Transverse colon (tissue), 4 donors: ENCODE data around the gene POLE. TPM values are rescaled to one million over a fixed set of nuclear protein-coding genes. Genes with fewer than 3 reads are reported as not detected.

ENCODE experiments used
- DNase-seq: peaks from one replicate; pipeline ENCODE4 v3.0.0-alpha.2; 2019
- H3K27ac ChIP-seq, 4 donors: fragments of 200-600 bp; sonication (generic); 2 replicates each; pipeline ENCODE4 v1.5.1; 2016 to 2018; ENCODE audit warnings: inconsistent platforms in 4 of 4
- H3K27me3 ChIP-seq: fragments of 200-600 bp; sonication (generic); 2 replicates; pipeline ENCODE4 v1.5.1; 2017; ENCODE audit warnings: inconsistent platforms
- H3K36me3 ChIP-seq, 4 donors: fragments of 200-600 bp; sonication (generic); 2 replicates each; pipeline ENCODE4 v1.5.1; 2017 to 2019; ENCODE audit warnings: inconsistent platforms in 4 of 4
- H3K4me1 ChIP-seq, 4 donors: fragments of 200-600 bp; sonication (generic); 2 replicates each; pipeline ENCODE4 v1.5.1; 2017 to 2020; ENCODE audit warnings: inconsistent platforms in 4 of 4
- H3K4me3 ChIP-seq, 4 donors: fragments of 200-600 bp; sonication (generic); 1 replicate in 1 of 4; 2 replicates in 3 of 4; pipeline versions ENCODE4 v1.5.1 to v1.6.1; 2017 to 2019; ENCODE audit warnings: inconsistent platforms in 4 of 4
- H3K9me3 ChIP-seq, 2 donors: fragments of 200-600 bp; sonication (generic); 2 replicates each; pipeline ENCODE4 v1.5.1; 2017 to 2019; ENCODE audit warnings: inconsistent platforms in 2 of 2
- EP300 ChIP-seq: sonication (generic); formaldehyde crosslinking; IDR thresholded peaks from one replicate; pipeline ENCODE4 v1.6.1; 2017; ENCODE audit warnings: antibody characterized with exemption, low read depth
- POLR2A ChIP-seq: fragments of 450-650 bp; IDR thresholded peaks from one replicate; pipeline ENCODE4 v1.6.1; 2016; ENCODE audit warnings: antibody characterized with exemption, mild to moderate bottlenecking, moderate library complexity
- POLR2AphosphoS5 ChIP-seq, 3 donors: sonication (generic); formaldehyde crosslinking; IDR thresholded peaks; one replicate each; pipeline ENCODE4 v1.6.1; 2016; ENCODE audit warnings: antibody characterized with exemption in 3 of 3
- WGBS, 2 donors: methylation state at CpG; one replicate each; pipeline ENCODE4 v1.1.5; 2018; ENCODE audit warnings: low coverage in 1 of 2; 5-methylcytosine and 5-hydroxymethylcytosine counted together
- in situ Hi-C, 4 donors: fragments of 200-750 bp; cut with MboI; loops; one replicate each; pipeline versions ENCODE4 v1.15.0 to v1.15.1; 2017; ENCODE audit warnings: low sequenced_read_pairs in 3 of 4, low pct_ligation_motif_present in 1 of 4, low pct_unique_long_range_greater_than_20kb in 1 of 4
- intact Hi-C: fragments of 100-400 bp; cut with DNase I; formaldehyde crosslinking; loops from one replicate; pipeline ENCODE4 v1.15.1; 2023; ENCODE audit warnings: low total_unique reads
- total RNA-seq, 4 donors: library from RNA; depleted of rRNA; stranded (reverse); fragments of >200 nt; gene quantifications; one replicate each; pipeline ENCODE4 v1.1.0, GENCODE V29; 2016
- TF ChIP-seq, protein P1 (sequence below), 5 experiments: fragments of 200-600 bp in 3 of 5; fragments of 450-650 bp in 2 of 5; sonication (generic) in 3 of 5; IDR thresholded peaks; 1 replicate in 2 of 5; 2 replicates in 3 of 5; pipeline ENCODE4 v1.5.1; 2016 to 2017; ENCODE audit warnings: antibody characterized with exemption in 5 of 5, inconsistent platforms in 3 of 5, mild to moderate bottlenecking in 2 of 5, moderate library complexity in 1 of 5

POLE gene
- total RNA-seq, 4 donors from 2014 or later = 57.0 to 204 (median 74.1) TPM

GRCh38 chr12:132686825-132687210 lies 324 bp downstream of the POLE start:
- TF ChIP-seq, protein P1, sequence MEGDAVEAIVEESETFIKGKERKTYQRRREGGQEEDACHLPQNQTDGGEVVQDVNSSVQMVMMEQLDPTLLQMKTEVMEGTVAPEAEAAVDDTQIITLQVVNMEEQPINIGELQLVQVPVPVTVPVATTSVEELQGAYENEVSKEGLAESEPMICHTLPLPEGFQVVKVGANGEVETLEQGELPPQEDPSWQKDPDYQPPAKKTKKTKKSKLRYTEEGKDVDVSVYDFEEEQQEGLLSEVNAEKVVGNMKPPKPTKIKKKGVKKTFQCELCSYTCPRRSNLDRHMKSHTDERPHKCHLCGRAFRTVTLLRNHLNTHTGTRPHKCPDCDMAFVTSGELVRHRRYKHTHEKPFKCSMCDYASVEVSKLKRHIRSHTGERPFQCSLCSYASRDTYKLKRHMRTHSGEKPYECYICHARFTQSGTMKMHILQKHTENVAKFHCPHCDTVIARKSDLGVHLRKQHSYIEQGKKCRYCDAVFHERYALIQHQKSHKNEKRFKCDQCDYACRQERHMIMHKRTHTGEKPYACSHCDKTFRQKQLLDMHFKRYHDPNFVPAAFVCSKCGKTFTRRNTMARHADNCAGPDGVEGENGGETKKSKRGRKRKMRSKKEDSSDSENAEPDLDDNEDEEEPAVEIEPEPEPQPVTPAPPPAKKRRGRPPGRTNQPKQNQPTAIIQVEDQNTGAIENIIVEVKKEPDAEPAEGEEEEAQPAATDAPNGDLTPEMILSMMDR (IDR thresholded peaks at IDR 0.05) = no peak
- TF ChIP-seq POLR2AphosphoS5 (IDR thresholded peaks at IDR 0.05) = no peak
- no peak for TF ChIP-seq EP300
- no peak for TF ChIP-seq POLR2A
- intact Hi-C loops = no loop called here
- H3K27me3 ChIP-seq = no peaks in the 10 kb centered on the region
- H3K36me3 ChIP-seq = peaks cover 0 to 11% (median 0%) of the 10 kb centered on the region in 4 donors
- peak overlapping the region; percentile 58 to 100 (median 91) for H3K4me3 ChIP-seq
- H3K4me1 ChIP-seq = peaks cover 9 to 24% (median 19%) of the 10 kb centered on the region in 4 donors
- H3K9me3 ChIP-seq = no peaks in the 10 kb centered on the region
- DNase-seq = no peak
- H3K27ac ChIP-seq = peak overlapping the region; percentile 77 to 89 (median 84)
- in situ Hi-C loops = no loop called here
- WGBS, 2 donors = 0% methylated on average over 4 of the region's 55 CpGs; no CpG with 5 or more reads in 1 of the 2 donors

GRCh38 chr12:132685400-132685799 lies 1.7 kb downstream of the POLE start:
- intact Hi-C loops (no loop called here), in situ Hi-C loops (no loop called here)
- TF ChIP-seq, protein P1 (IDR thresholded peaks at IDR 0.05) = no peak
- no peak for TF ChIP-seq EP300
- no peak for TF ChIP-seq POLR2AphosphoS5 (IDR thresholded peaks at IDR 0.05)
- TF ChIP-seq POLR2A = no peak
- Histone ChIP-seq H3K9me3 (no peaks in the 10 kb centered on the region), H3K36me3 (no peaks in the 10 kb centered on the region), H3K27me3 (no peaks in the 10 kb centered on the region), H3K27ac (no peak overlapping the region), H3K4me3 (no peak overlapping the region), H3K4me1 (peaks cover 9 to 24% (median 19%) of the 10 kb centered on the region in 4 donors)
- WGBS, 2 donors = 92% methylated on average over 5 of the region's 5 CpGs; no CpG with 5 or more reads in 1 of the 2 donors
- no peak for DNase-seq

DNA sequence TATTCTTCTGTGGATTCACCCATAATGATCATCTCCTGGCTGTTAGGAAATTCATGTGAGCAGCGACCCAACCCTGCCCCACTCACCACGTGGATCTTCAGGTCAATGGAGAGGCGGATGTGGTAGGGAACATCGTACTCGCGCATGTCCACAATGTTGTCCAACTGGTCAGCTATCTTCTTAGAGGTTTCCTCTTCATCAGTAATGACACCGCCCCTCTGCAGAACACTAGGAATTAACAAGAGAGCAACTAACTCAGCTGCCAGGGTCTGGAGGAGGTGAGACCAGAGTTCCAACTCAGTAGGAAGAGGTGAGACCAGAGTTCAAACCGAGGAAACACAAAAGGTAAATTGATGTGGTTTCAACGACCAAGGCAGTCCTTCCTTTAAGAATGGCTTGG lies 9.7 kb downstream of the POLE start:
- no peaks in the 10 kb centered on the region for H3K27me3 ChIP-seq
- intact Hi-C loops = no loop called here
- no peaks in the 10 kb centered on the region for H3K9me3 ChIP-seq
- DNase-seq = no peak
- in situ Hi-C loops = no loop called here
- H3K4me1 ChIP-seq = peaks cover 0 to 11% (median 0%) of the 10 kb centered on the region in 4 donors
- H3K36me3 ChIP-seq = peaks cover 0 to 9% (median 1%) of the 10 kb centered on the region in 4 donors
- no peak overlapping the region for H3K27ac ChIP-seq
- 89 to 97% methylated on average over 7 to 9 of the region's 9 CpGs for whole genome bisulfite sequencing, 2 donors
- no peak overlapping the region for H3K4me3 ChIP-seq
- no peak for TF ChIP-seq EP300
- TF ChIP-seq, protein P1 (IDR thresholded peaks at IDR 0.05) = no peak
- no peak for TF ChIP-seq POLR2A

GRCh38 chr12:132675757-132676432 lies 11.2 kb downstream of the POLE start:
- TF ChIP-seq POLR2A (no peak), EP300 (no peak), POLR2AphosphoS5 (IDR thresholded peaks at IDR 0.05) (no peak)
- TF ChIP-seq, protein P1 (IDR thresholded peaks at IDR 0.05) = no peak
- Histone ChIP-seq H3K4me1 (peaks cover 0 to 11% (median 0%) of the 10 kb centered on the region in 4 donors), H3K9me3 (no peaks in the 10 kb centered on the region), H3K27ac (no peak overlapping the region), H3K4me3 (no peak overlapping the region), H3K36me3 (peaks cover 0 to 15% (median 1%) of the 10 kb centered on the region in 4 donors), H3K27me3 (no peaks in the 10 kb centered on the region)
- 78% methylated on average over 14 of the region's 14 CpGs; no CpG with 5 or more reads in 1 of the 2 donors for WGBS, 2 donors
- peak; percentile 70 for DNase-seq
- intact Hi-C loops = no loop called here
- in situ Hi-C loops = no loop called here
